CD14-positive monocyte (primary cell): Measurements from ENCODE around the gene HSPH1. TPM values are rescaled to one million over a fixed set of nuclear protein-coding genes. Genes with fewer than 3 reads are reported as not detected.

Experiments used
- DNase-seq, 3 donors: peaks; one replicate each; pipeline ENCODE4 v3.0.0-alpha.2; 2011 to 2022
- H2AFZ ChIP-seq: 2 replicates; pipeline ENCODE4 v1.6.0; 2012; ENCODE audit warnings: mild to moderate bottlenecking, low read depth, low read length, inconsistent platforms; ENCODE audit not compliant: insufficient read depth, poor library complexity, severe bottlenecking
- H3K27ac ChIP-seq, 2 donors: 1 replicate in 1 of 2; 2 replicates in 1 of 2; pipeline ENCODE4 v1.5.1; 2012 to 2013; ENCODE audit warnings: low read length in 2 of 2, control low read depth in 1 of 2, inconsistent platforms in 1 of 2, low read depth in 1 of 2, mild to moderate bottlenecking in 1 of 2
- H3K27me3 ChIP-seq, 2 donors: one replicate each; pipeline versions ENCODE4 v1.6.0 to v1.6.1; 2011 to 2013; ENCODE audit warnings: low read length in 2 of 2; ENCODE audit not compliant: control insufficient read depth in 2 of 2, insufficient read depth in 2 of 2
- H3K36me3 ChIP-seq, 2 donors: replicated peaks in 1 of 2; 1 replicate in 1 of 2; 2 replicates in 1 of 2; pipeline versions ENCODE4 v1.5.1 to v1.6.1; 2012 to 2013; ENCODE audit warnings: low read length in 2 of 2, control low read depth in 1 of 2, inconsistent platforms in 1 of 2, mild to moderate bottlenecking in 1 of 2; ENCODE audit not compliant: insufficient read depth in 2 of 2, control insufficient read depth in 1 of 2
- H3K4me1 ChIP-seq, 2 donors: 1 replicate in 1 of 2; 2 replicates in 1 of 2; pipeline versions ENCODE4 v1.5.1 to v1.6.1; 2012 to 2013; ENCODE audit warnings: low read length in 2 of 2, control low read depth in 1 of 2, inconsistent platforms in 1 of 2, mild to moderate bottlenecking in 1 of 2, moderate library complexity in 1 of 2; ENCODE audit not compliant: insufficient read depth in 2 of 2, control insufficient read depth in 1 of 2
- H3K4me2 ChIP-seq: replicated peaks from 2 replicates; pipeline ENCODE3; 2012; ENCODE audit warnings: low read length, moderate library complexity, mild to moderate bottlenecking; ENCODE audit not compliant: poor library complexity, severe bottlenecking; ENCODE audit errors: extremely low read depth
- H3K4me3 ChIP-seq, 3 experiments: fragments of 200-600 bp in 1 of 3; sonication (generic) in 1 of 3; replicated peaks in 1 of 3; 1 replicate in 2 of 3; 2 replicates in 1 of 3; pipeline ENCODE4 v1.5.1; 2011 to 2013; ENCODE audit warnings: low read length in 3 of 3, mild to moderate bottlenecking in 3 of 3, control low read depth in 2 of 3, low read depth in 2 of 3, inconsistent platforms in 1 of 3, moderate library complexity in 1 of 3
- H3K79me2 ChIP-seq: 2 replicates; pipeline ENCODE4 v1.6.0; 2012; ENCODE audit warnings: mild to moderate bottlenecking, control low read depth, inconsistent platforms, low read length, moderate library complexity; ENCODE audit not compliant: insufficient read depth
- H3K9ac ChIP-seq: 2 replicates; pipeline ENCODE4 v1.6.0; 2017; ENCODE audit warnings: low read length, mild to moderate bottlenecking; ENCODE audit not compliant: insufficient read depth, poor library complexity, severe bottlenecking
- H3K9me3 ChIP-seq, 2 donors: replicated peaks in 1 of 2; 1 replicate in 1 of 2; 2 replicates in 1 of 2; pipeline versions ENCODE4 v1.5.1 to v1.6.1; 2012 to 2013; ENCODE audit warnings: low read length in 2 of 2, control low read depth in 1 of 2; ENCODE audit not compliant: control insufficient read depth in 1 of 2, insufficient read depth in 1 of 2
- H4K20me1 ChIP-seq: 2 replicates; pipeline ENCODE4 v1.6.0; 2012; ENCODE audit warnings: mild to moderate bottlenecking, low read length, control low read depth, moderate library complexity; ENCODE audit not compliant: insufficient read depth
- H3K27ac Mint-ChIP-seq, 7 donors: one replicate each; pipeline ENCODE4 v1.8.0; 2020; ENCODE audit warnings: mild to moderate bottlenecking in 7 of 7, mixed read lengths in 7 of 7, moderate library complexity in 6 of 7, inconsistent platforms in 2 of 7
- H3K27me3 Mint-ChIP-seq, 3 donors: one replicate each; pipeline ENCODE4 v1.8.0; 2021 to 2022; ENCODE audit warnings: low read depth in 3 of 3, mild to moderate bottlenecking in 3 of 3, mixed read lengths in 3 of 3, moderate library complexity in 3 of 3, inconsistent platforms in 1 of 3
- H3K36me3 Mint-ChIP-seq, 2 donors: one replicate each; pipeline ENCODE4 v1.8.0; 2020; ENCODE audit warnings: mixed read lengths in 2 of 2, inconsistent platforms in 1 of 2, mild to moderate bottlenecking in 1 of 2
- H3K4me1 Mint-ChIP-seq: one replicate; pipeline ENCODE4 v1.8.0; 2020; ENCODE audit warnings: mild to moderate bottlenecking, mixed read lengths
- H3K4me3 Mint-ChIP-seq, 2 donors: one replicate each; pipeline ENCODE4 v1.8.0; 2020; ENCODE audit warnings: mild to moderate bottlenecking in 2 of 2, mixed read lengths in 2 of 2, moderate library complexity in 1 of 2
- H3K9me3 Mint-ChIP-seq, 7 donors: one replicate each; pipeline ENCODE4 v1.8.0; 2020 to 2022; ENCODE audit warnings: mixed read lengths in 7 of 7, mild to moderate bottlenecking in 6 of 7, moderate library complexity in 6 of 7, inconsistent platforms in 2 of 7
- CTCF ChIP-seq: fragments of 200-600 bp; IDR thresholded peaks from one replicate; pipeline ENCODE4 v1.8.0; 2022; ENCODE audit warnings: antibody characterized with exemption, mild to moderate bottlenecking
- whole genome bisulfite sequencing: methylation state at CpG from one replicate; pipeline ENCODE4 v1.1.5; 2013; ENCODE audit warnings: missing lambda C conversion rate; ENCODE audit not compliant: insufficient coverage; 5-methylcytosine and 5-hydroxymethylcytosine counted together
- intact Hi-C, 2 donors: fragments of 100-400 bp; cut with micrococcal nuclease; formaldehyde crosslinking; loops; one replicate each; pipeline versions ENCODE4 v1.15.0 to v1.15.1; 2023
- polyA minus RNA-seq: library from RNA; depleted of rRNA, polyadenylated mRNA; stranded (reverse); fragments of >200 nt; gene quantifications from 2 replicates; pipeline ENCODE4 v1.2.3, GENCODE V29; 2012
- polyA plus RNA-seq, 3 donors: library from polyadenylated mRNA; depleted of rRNA in 1 of 3; unstranded in 2 of 3; stranded (reverse) in 1 of 3; fragments of 300-500 nt in 2 of 3; fragments of >200 nt in 1 of 3; fragmentation: Illumina TruSeq in 2 of 3; gene quantifications; 1 replicate in 2 of 3; 2 replicates in 1 of 3; pipeline ENCODE4 v1.2.3, GENCODE V29; 2012 to 2021
- total RNA-seq, 12 experiments: library from RNA in 1 of 12; stranded (reverse) in 1 of 12; fragments of 120-200 nt in 1 of 12; gene quantifications; one replicate each; pipeline ENCODE4 v1.2.4 and lab custom pipeline; 2013 to 2026; ENCODE audit warnings: mixed read lengths in 6 of 12, inconsistent platforms in 1 of 12

Gene HSPH1
- total RNA-seq (2013), result 25.8 TPM
- 10 to 100 TPM in 1 of 3 donors, 1 to 10 TPM in 2; 7.4 to 11.3 (median 9.1) TPM for polyA plus RNA-seq
- 5.0 and 10.6 TPM in 2 replicates for polyA minus RNA-seq
- 38.2 to 953 (median 152) reads per million in 11 experiments for total RNA-seq (lab: John Stamatoyannopoulos, UW)

GRCh38 chr13:31161557-31162150, at the start of gene HSPH1:
TSS of gene HSPH1 (minus strand) at chr13:31161904. CDS start at chr13:31161582, 322 bp downstream.
- no peaks in the 10 kb centered on the region for H3K9me3 ChIP-seq
- under 1% methylated on average over 54 of the region's 54 CpGs for WGBS
- Mint-ChIP-seq H3K4me1 (peaks cover 24% of the 10 kb centered on the region), H3K27me3 (peaks cover 0 to 5% (median 0%) of the 10 kb centered on the region in 3 donors), H3K9me3 (peaks cover 0 to 3% (median 0%) of the 10 kb centered on the region in 7 donors), H3K27ac (peak within 1 kb of the TSS; percentile 81 to 94 (median 92)), H3K4me3 (peak within 1 kb of the TSS; percentile 96 to 97), H3K36me3 (peaks cover 15 to 17% of the 10 kb centered on the region in 2 donors)
- peaks cover 12% of the 10 kb centered on the region for H4K20me1 ChIP-seq
- no peaks in the 10 kb centered on the region for H3K27me3 ChIP-seq
- peaks cover 10 to 16% of the 10 kb centered on the region in 2 donors for H3K36me3 ChIP-seq
- H2AFZ ChIP-seq, result peak within 1 kb of the TSS; percentile 95
- DNase-seq, result peak; percentile 97 to 99 (median 98)
- peak within 1 kb of the TSS; percentile 72 to 98 (median 90) for H3K4me3 ChIP-seq
- H3K4me1 ChIP-seq, result peaks cover 15 to 30% of the 10 kb centered on the region in 2 donors
- intact Hi-C loops, result loop anchor here (5.0 to 10.0 kb wide), 3 partner anchors 489 to 1309 kb away; partner anchors contain the start of genes KATNAL1 (in 1 of the 2) and UBL3 (in 1 of the 2)
- no peak for TF ChIP-seq CTCF
- H3K27ac ChIP-seq, result peak within 1 kb of the TSS; percentile 85 to 92
- peak within 1 kb of the TSS; percentile 89 for H3K9ac ChIP-seq
- peaks cover 47% of the 10 kb centered on the region for H3K79me2 ChIP-seq
- H3K4me2 ChIP-seq, result peak within 1 kb of the TSS; percentile 98

GRCh38 chr13:31209841-31210210, 48.1 kb upstream of the HSPH1 start:
- Histone ChIP-seq H3K27ac (no peak overlapping the region), H3K4me3 (no peak overlapping the region), H3K9me3 (no peaks in the 10 kb centered on the region), H2AFZ (peak overlapping the region; percentile 17), H3K79me2 (no peaks in the 10 kb centered on the region), H4K20me1 (no peaks in the 10 kb centered on the region), H3K27me3 (no peaks in the 10 kb centered on the region), H3K9ac (no peak overlapping the region), H3K36me3 (no peaks in the 10 kb centered on the region), H3K4me2 (peak overlapping the region; percentile 8), H3K4me1 (peaks cover 3 to 4% of the 10 kb centered on the region in 2 donors)
- Mint-ChIP-seq H3K27me3 (peaks cover 0 to 5% (median 0%) of the 10 kb centered on the region in 3 donors), H3K4me1 (peaks cover 15% of the 10 kb centered on the region), H3K27ac (peak overlapping the region in 1 of 7 donors; percentile 44), H3K36me3 (no peaks in the 10 kb centered on the region), H3K9me3 (no peaks in the 10 kb centered on the region), H3K4me3 (peak overlapping the region in 1 of 2 donors; percentile 66)
- DNase-seq, result no peak
- intact Hi-C loops, result no loop called here
- TF ChIP-seq CTCF, result no peak
- WGBS, result 18% methylated on average over 4 of the region's 4 CpGs
